Natural killer cell (primary cell): Measurements from ENCODE around the gene SKI. TPM values are rescaled to one million over a fixed set of nuclear protein-coding genes. Genes with fewer than 3 reads are reported as not detected.

ENCODE experiments used
- ATAC-seq, 3 donors: fragments of 150-1000 bp in 2 of 3; fragments of 200-7000 bp in 1 of 3; cut with Tn5 transposase; 1 replicate in 1 of 3; 2 replicates in 2 of 3; pipeline ENCODE4 v1.10.0; 2021; ENCODE audit warnings: mild to moderate bottlenecking in 2 of 3, moderate library complexity in 2 of 3
- DNase-seq, 2 donors: peaks; one replicate each; pipeline versions ENCODE4 v3.0.0 to v3.0.0-alpha.2; 2013 to 2021; ENCODE audit warnings: mixed read lengths in 1 of 2
- H3K27ac ChIP-seq: one replicate; pipeline ENCODE4 v1.5.1; 2013; ENCODE audit warnings: mild to moderate bottlenecking, low read length
- H3K27me3 ChIP-seq: one replicate; pipeline ENCODE4 v1.6.1; 2013; ENCODE audit warnings: low read length; ENCODE audit not compliant: control insufficient read depth, insufficient read depth
- H3K36me3 ChIP-seq: one replicate; pipeline ENCODE4 v1.6.1; 2013; ENCODE audit warnings: low read length; ENCODE audit not compliant: control insufficient read depth, insufficient read depth
- H3K4me1 ChIP-seq: one replicate; pipeline ENCODE4 v1.6.1; 2013; ENCODE audit warnings: low read length; ENCODE audit not compliant: control insufficient read depth, insufficient read depth
- H3K4me3 ChIP-seq: one replicate; pipeline ENCODE4 v1.5.1; 2013; ENCODE audit warnings: low read length
- H3K9me3 ChIP-seq: one replicate; pipeline ENCODE4 v1.6.1; 2013; ENCODE audit warnings: low read length; ENCODE audit not compliant: control insufficient read depth, insufficient read depth
- H3K27ac Mint-ChIP-seq, 2 donors: one replicate each; pipeline ENCODE4 v1.8.0; 2022; ENCODE audit warnings: mild to moderate bottlenecking in 2 of 2, mixed read lengths in 2 of 2, moderate library complexity in 1 of 2
- H3K27me3 Mint-ChIP-seq, 2 donors: one replicate each; pipeline ENCODE4 v1.8.0; 2022; ENCODE audit warnings: low read depth in 2 of 2, mixed read lengths in 2 of 2
- H3K36me3 Mint-ChIP-seq: one replicate; pipeline ENCODE4 v1.8.0; 2022; ENCODE audit warnings: mixed read lengths
- H3K4me1 Mint-ChIP-seq, 2 donors: one replicate each; pipeline ENCODE4 v1.8.0; 2022; ENCODE audit warnings: mixed read lengths in 2 of 2
- H3K4me3 Mint-ChIP-seq: one replicate; pipeline ENCODE4 v1.8.0; 2022; ENCODE audit warnings: mild to moderate bottlenecking, moderate library complexity, mixed read lengths
- H3K9me3 Mint-ChIP-seq, 2 donors: one replicate each; pipeline ENCODE4 v1.8.0; 2022; ENCODE audit warnings: mixed read lengths in 2 of 2
- CTCF ChIP-seq: fragments of 200-600 bp; IDR thresholded peaks from one replicate; pipeline ENCODE4 v1.8.0; 2022; ENCODE audit warnings: antibody characterized with exemption
- WGBS: methylation state at CpG from one replicate; pipeline ENCODE4 v1.1.7; 2013; ENCODE audit warnings: missing lambda C conversion rate; ENCODE audit not compliant: insufficient coverage; 5-methylcytosine and 5-hydroxymethylcytosine counted together
- intact Hi-C: fragments of 100-400 bp; cut with micrococcal nuclease; formaldehyde crosslinking; loops from one replicate; pipeline ENCODE4 v1.14.2; 2022
- total RNA-seq, 4 donors: library from RNA; stranded (reverse); fragments of 120-200 nt in 1 of 4; gene quantifications; one replicate each; pipeline versions ENCODE4 v1.2.3 to v1.2.4, GENCODE V29; 2013 to 2022

The SKI gene
- total RNA-seq, 3 donors from 2014 or later (not counting 1 experiment from before 2014, with no cell fraction given), result 96.9 to 145 (median 140) TPM

- H3K27ac ChIP-seq, result no peak overlapping the region
- H3K36me3 ChIP-seq, result no peaks in the 10 kb centered on the region
- no peaks in the 10 kb centered on the region for H3K36me3 Mint-ChIP-seq
- DNase-seq, result no peak
- no peaks in the 10 kb centered on the region for H3K9me3 ChIP-seq
- H3K27me3 ChIP-seq, result no peaks in the 10 kb centered on the region
- H3K4me3 Mint-ChIP-seq, result no peak overlapping the region
- intact Hi-C loops, result no loop called here
- peaks cover 0 to 5% of the 10 kb centered on the region in 2 donors for H3K27me3 Mint-ChIP-seq
- no peak overlapping the region for H3K4me3 ChIP-seq
- WGBS, result 85% methylated on average over 7 of the region's 7 CpGs
- TF ChIP-seq CTCF, result no peak
- H3K4me1 ChIP-seq, result peaks cover 13% of the 10 kb centered on the region
- no peaks in the 10 kb centered on the region for H3K9me3 Mint-ChIP-seq
- H3K4me1 Mint-ChIP-seq, result peaks cover 0 to 14% of the 10 kb centered on the region in 2 donors
- H3K27ac Mint-ChIP-seq, result no peak overlapping the region
- ATAC-seq, result no peak
Observed at GRCh38 chr1:2224170-2224584, 3.9 kb upstream of the SKI start.

GRCh38 chr1:2224631-2225428 lies 3.3 kb upstream of the SKI start:
- ATAC-seq (no peak), DNase-seq (no peak)
- H3K4me1 ChIP-seq, result peaks cover 19% of the 10 kb centered on the region
- Mint-ChIP-seq H3K36me3 (no peaks in the 10 kb centered on the region), H3K4me3 (no peak overlapping the region), H3K9me3 (no peaks in the 10 kb centered on the region), H3K27me3 (peaks cover 0 to 4% of the 10 kb centered on the region in 2 donors), H3K4me1 (peaks cover 0 to 20% of the 10 kb centered on the region in 2 donors), H3K27ac (no peak overlapping the region)
- intact Hi-C loops, result no loop called here
- H3K36me3 ChIP-seq, result no peaks in the 10 kb centered on the region
- no peaks in the 10 kb centered on the region for H3K9me3 ChIP-seq
- TF ChIP-seq CTCF, result no peak
- H3K27ac ChIP-seq, result no peak overlapping the region
- H3K27me3 ChIP-seq, result no peaks in the 10 kb centered on the region
- no peak overlapping the region for H3K4me3 ChIP-seq
- 90% methylated on average over 17 of the region's 18 CpGs for WGBS

- no peaks in the 10 kb centered on the region for H3K9me3 Mint-ChIP-seq
- H3K27me3 Mint-ChIP-seq, result peaks cover 0 to 2% of the 10 kb centered on the region in 2 donors
- H3K4me3 Mint-ChIP-seq, result peak overlapping the region; percentile 82
- H3K9me3 ChIP-seq, result no peaks in the 10 kb centered on the region
- TF ChIP-seq CTCF, result no peak
- no peaks in the 10 kb centered on the region for H3K27me3 ChIP-seq
- H3K36me3 ChIP-seq, result no peaks in the 10 kb centered on the region
- H3K27ac Mint-ChIP-seq, result peak overlapping the region; percentile 72 to 87
- H3K27ac ChIP-seq, result peak overlapping the region; percentile 85
- peak overlapping the region; percentile 30 for H3K4me3 ChIP-seq
- intact Hi-C loops, result no loop called here
- no peak for DNase-seq
- peaks cover 38% of the 10 kb centered on the region for H3K4me1 ChIP-seq
- no peaks in the 10 kb centered on the region for H3K36me3 Mint-ChIP-seq
- peaks cover 14 to 37% of the 10 kb centered on the region in 2 donors for H3K4me1 Mint-ChIP-seq
- ATAC-seq, result no peak
- WGBS, result 28% methylated on average over 73 of the region's 73 CpGs
Observed at GRCh38 chr1:2226525-2227345, 1.4 kb upstream of the SKI start.
